Lung (tissue), 12 donors: ENCODE data around the gene REG3G. TPM values are rescaled to one million over a fixed set of nuclear protein-coding genes. Genes with fewer than 3 reads are reported as not detected.

Experiments
- ATAC-seq: fragments of 200-7000 bp; cut with Tn5 transposase; one replicate; pipeline ENCODE4 v1.9.1; 2020; ENCODE audit warnings: moderate number of reproducible peaks; ENCODE audit not compliant: insufficient read depth, low FRiP score
- DNase-seq, 3 donors: peaks; one replicate each; pipeline ENCODE4 v3.0.0-alpha.2; 2013 to 2017
- H3K27ac ChIP-seq, 2 donors: one replicate each; pipeline ENCODE4 v1.5.1; 2013; ENCODE audit warnings: mild to moderate bottlenecking in 2 of 2, moderate library complexity in 2 of 2, control low read depth in 1 of 2, inconsistent platforms in 1 of 2, low read depth in 1 of 2, low read length in 1 of 2
- H3K27me3 ChIP-seq, 3 donors: one replicate each; pipeline ENCODE4 v1.5.1; 2013; ENCODE audit warnings: low read length in 2 of 3; ENCODE audit not compliant: control insufficient read depth in 3 of 3, insufficient read depth in 3 of 3
- H3K36me3 ChIP-seq, 4 donors: one replicate each; pipeline ENCODE4 v1.5.1; 2013; ENCODE audit warnings: low read length in 4 of 4, mild to moderate bottlenecking in 1 of 4, moderate library complexity in 1 of 4; ENCODE audit not compliant: control insufficient read depth in 4 of 4, insufficient read depth in 4 of 4
- H3K4me1 ChIP-seq, 5 donors: one replicate each; pipeline ENCODE4 v1.5.1; 2013; ENCODE audit warnings: low read length in 5 of 5, mild to moderate bottlenecking in 2 of 5, moderate library complexity in 1 of 5; ENCODE audit not compliant: control insufficient read depth in 5 of 5, insufficient read depth in 5 of 5
- H3K4me3 ChIP-seq: one replicate; pipeline ENCODE4 v1.5.1; 2013; ENCODE audit warnings: mild to moderate bottlenecking, control low read depth, moderate library complexity
- H3K9ac ChIP-seq, 2 donors: one replicate each; pipeline ENCODE4 v1.5.1; 2013; ENCODE audit warnings: low read length in 2 of 2, control low read depth in 1 of 2; ENCODE audit not compliant: insufficient read depth in 1 of 2
- H3K9me3 ChIP-seq, 4 donors: one replicate each; pipeline ENCODE4 v1.5.1; 2013; ENCODE audit warnings: low read length in 3 of 4, mild to moderate bottlenecking in 1 of 4, moderate library complexity in 1 of 4; ENCODE audit not compliant: control insufficient read depth in 4 of 4, insufficient read depth in 3 of 4
- CTCF ChIP-seq: IDR thresholded peaks from 2 replicates; pipeline ENCODE4 v1.5.1; 2012; ENCODE audit warnings: mild to moderate bottlenecking; ENCODE audit errors: control extremely low read depth, extremely low read depth
- WGBS, 2 donors: extraction: QIAGEN DNeasy Blood & Tissue Kit; methylation state at CpG; one replicate each; pipeline ENCODE4 v1.1.7; 2013; 5-methylcytosine and 5-hydroxymethylcytosine counted together
- polyA plus RNA-seq, 2 donors: library from polyadenylated mRNA; stranded (reverse); fragments of 200-250 nt; gene quantifications; one replicate each; pipeline ENCODE4 v1.2.1, GENCODE V29; 2013
- total RNA-seq, 2 donors: library from RNA; depleted of rRNA in 1 of 2; stranded (reverse); fragments of >200 nt in 1 of 2; gene quantifications; one replicate each; pipeline ENCODE4 v1.2.1, GENCODE V29; 2014 to 2021
- donor health status: control.
- donor health status: control.
- donor health status: Bipolar disorder and iron deficiency.
- donor health status: healthy.
- donor health status: DM: yes; HTN: yes; CAD: no.

The REG3G gene
- total and polyA plus RNA-seq, 4 donors, result 0.13 to 0.58 (median 0.43) TPM; not detected in 1

DNA sequence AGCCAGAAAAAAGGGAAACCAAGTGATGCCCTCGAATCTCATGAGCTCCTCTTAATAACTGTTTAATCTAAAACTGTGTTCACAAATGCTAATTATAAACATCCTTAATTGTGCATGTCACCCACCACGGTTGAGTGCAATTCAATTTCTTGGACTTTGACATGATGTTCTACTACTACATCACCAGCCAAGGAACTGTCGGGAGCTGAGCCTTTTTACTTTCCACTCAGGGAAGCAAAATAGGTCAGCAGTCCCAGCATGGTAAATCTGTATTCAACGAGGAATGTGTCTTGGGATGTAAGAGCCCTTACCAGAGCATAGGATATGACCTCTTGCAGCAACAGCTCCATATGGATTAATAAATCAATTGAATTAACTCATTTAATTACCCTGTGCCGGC is 20.8 kb upstream of the REG3G start:
- DNase-seq, result no peak
- WGBS, 2 donors, result 54 to 61% methylated on average over 5 of the region's 5 CpGs
- Histone ChIP-seq H3K4me3 (no peak overlapping the region), H3K27ac (no peak overlapping the region), H3K9ac (no peak overlapping the region), H3K9me3 (peaks cover 0 to 4% (median 0%) of the 10 kb centered on the region in 4 donors), H3K36me3 (no peaks in the 10 kb centered on the region), H3K27me3 (peaks cover 0 to 3% (median 0%) of the 10 kb centered on the region in 3 donors), H3K4me1 (no peaks in the 10 kb centered on the region)
- no peak for ATAC-seq
- TF ChIP-seq CTCF, result no peak

- no peak overlapping the region for H3K27ac ChIP-seq
- no peak for TF ChIP-seq CTCF
- no peak overlapping the region for H3K4me3 ChIP-seq
- H3K9ac ChIP-seq, result no peak overlapping the region
- WGBS, 2 donors, result 68 to 75% methylated on average over 3 of the region's 3 CpGs
- no peak for ATAC-seq
- H3K27me3 ChIP-seq, result peaks cover 0 to 3% (median 0%) of the 10 kb centered on the region in 3 donors
- H3K4me1 ChIP-seq, result no peaks in the 10 kb centered on the region
- H3K9me3 ChIP-seq, result peaks cover 0 to 1% (median 0%) of the 10 kb centered on the region in 4 donors
- no peaks in the 10 kb centered on the region for H3K36me3 ChIP-seq
- no peak for DNase-seq
Measured at GRCh38 chr2:79005216-79005615, 20.3 kb upstream of the REG3G start.

- Histone ChIP-seq H3K4me1 (no peaks in the 10 kb centered on the region), H3K27ac (no peak overlapping the region), H3K36me3 (no peaks in the 10 kb centered on the region), H3K4me3 (no peak overlapping the region), H3K9ac (no peak overlapping the region), H3K9me3 (peaks cover 0 to 1% (median 0%) of the 10 kb centered on the region in 4 donors), H3K27me3 (peaks cover 0 to 3% (median 0%) of the 10 kb centered on the region in 3 donors)
- TF ChIP-seq CTCF, result no peak
- WGBS, 2 donors, result 63 to 68% methylated on average over 2 of the region's 2 CpGs
- no peak for ATAC-seq
- no peak for DNase-seq
Measured at GRCh38 chr2:79009388-79009787, 16.1 kb upstream of the REG3G start.

GRCh38 chr2:79011496-79011895 is 14.0 kb upstream of the REG3G start:
- no peak overlapping the region for H3K4me3 ChIP-seq
- peaks cover 0 to 2% (median 0%) of the 10 kb centered on the region in 3 donors for H3K27me3 ChIP-seq
- ATAC-seq, result no peak
- H3K9ac ChIP-seq, result no peak overlapping the region
- 66 to 79% methylated on average over 4 of the region's 4 CpGs for WGBS, 2 donors
- no peak overlapping the region for H3K27ac ChIP-seq
- TF ChIP-seq CTCF, result no peak
- H3K9me3 ChIP-seq, result peaks cover 0 to 1% (median 0%) of the 10 kb centered on the region in 4 donors
- H3K4me1 ChIP-seq, result no peaks in the 10 kb centered on the region
- DNase-seq, result no peak
- no peaks in the 10 kb centered on the region for H3K36me3 ChIP-seq
